ELF-1 (cell line): ENCODE results near the gene WDR90.
A peak's percentile ranks its signal among the peaks of the same experiment; 100 is the strongest.

Source experiments
- DNase-seq: peaks from one replicate; pipeline ENCODE4 v3.0.0-alpha.2; 2016; ENCODE audit warnings: low read depth, low spot score

The WDR90 gene

GRCh38 chr16:626787-627453, 22.2 kb upstream of the WDR90 start:
- DNase-seq: no peak

- no peak for DNase-seq
These were observed 21.5 kb upstream of the WDR90 start for GRCh38 chr16:627454-628239.

DNA sequence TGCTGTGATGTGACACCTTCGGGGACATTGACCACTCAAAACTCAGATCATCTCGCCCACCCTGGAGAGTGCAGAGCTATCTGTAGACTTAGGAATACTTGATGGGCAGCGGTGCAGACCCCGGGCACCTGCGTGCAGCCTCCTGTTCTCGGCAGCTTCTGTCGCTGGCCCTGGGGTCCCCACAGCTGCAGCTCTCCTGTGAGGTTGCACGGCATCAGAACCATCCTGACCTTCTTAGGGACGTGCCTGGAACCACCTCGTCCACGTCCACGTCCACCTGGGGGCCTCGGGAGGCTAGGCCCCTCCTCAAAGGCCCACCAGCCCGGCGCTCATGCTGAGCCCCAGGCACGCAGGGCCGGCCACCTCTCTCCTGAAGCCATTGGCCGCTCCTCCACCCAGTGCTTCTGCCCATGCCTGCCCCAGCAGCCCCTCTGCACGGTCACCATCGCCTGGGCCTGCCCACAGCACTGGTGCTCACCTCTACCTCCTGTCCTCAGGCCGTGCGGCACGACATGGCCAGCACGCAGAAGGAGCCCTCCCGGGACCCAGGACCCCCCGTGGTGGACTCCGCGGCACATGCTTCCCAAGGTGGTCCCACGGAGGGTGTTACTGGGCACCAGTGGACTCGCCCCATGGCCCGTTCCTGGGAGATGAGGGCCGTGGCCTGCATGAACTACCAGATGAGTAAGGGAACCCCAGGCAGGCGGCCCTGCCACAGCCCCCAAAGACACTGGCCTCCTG, 20.7 kb upstream of the WDR90 start:
- no peak for DNase-seq

- DNase-seq: peak; percentile 89
These were observed 19.9 kb upstream of the WDR90 start for GRCh38 chr16:629185-629832.

GRCh38 chr16:629833-630248, 19.3 kb upstream of the WDR90 start:
- no peak for DNase-seq

GRCh38 chr16:630249-630814, 18.8 kb upstream of the WDR90 start:
- DNase-seq: no peak

- peak; percentile 70 for DNase-seq
These were observed 18.3 kb upstream of the WDR90 start, which contains the start of gene WFIKKN1 for GRCh38 chr16:630815-631405. WFIKKN1 (plus strand) TSS chr16:630985; CDS start chr16:631254, 269 bp downstream.

GRCh38 chr16:631808-632358, 17.3 kb upstream of the WDR90 start:
- no peak for DNase-seq

GRCh38 chr16:632486-633335, 16.5 kb upstream of the WDR90 start:
- DNase-seq: no peak

DNA sequence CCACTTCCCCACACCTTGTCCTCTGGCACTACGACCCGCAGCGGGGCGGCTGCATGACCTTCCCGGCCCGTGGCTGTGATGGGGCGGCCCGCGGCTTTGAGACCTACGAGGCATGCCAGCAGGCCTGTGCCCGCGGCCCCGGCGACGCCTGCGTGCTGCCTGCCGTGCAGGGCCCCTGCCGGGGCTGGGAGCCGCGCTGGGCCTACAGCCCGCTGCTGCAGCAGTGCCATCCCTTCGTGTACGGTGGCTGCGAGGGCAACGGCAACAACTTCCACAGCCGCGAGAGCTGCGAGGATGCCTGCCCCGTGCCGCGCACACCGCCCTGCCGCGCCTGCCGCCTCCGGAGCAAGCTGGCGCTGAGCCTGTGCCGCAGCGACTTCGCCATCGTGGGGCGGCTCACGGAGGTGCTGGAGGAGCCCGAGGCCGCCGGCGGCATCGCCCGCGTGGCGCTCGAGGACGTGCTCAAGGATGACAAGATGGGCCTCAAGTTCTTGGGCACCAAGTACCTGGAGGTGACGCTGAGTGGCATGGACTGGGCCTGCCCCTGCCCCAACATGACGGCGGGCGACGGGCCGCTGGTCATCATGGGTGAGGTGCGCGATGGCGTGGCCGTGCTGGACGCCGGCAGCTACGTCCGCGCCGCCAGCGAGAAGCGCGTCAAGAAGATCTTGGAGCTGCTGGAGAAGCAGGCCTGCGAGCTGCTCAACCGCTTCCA, 15.7 kb upstream of the WDR90 start:
- no peak for DNase-seq

- no peak for DNase-seq
These were observed 15.0 kb upstream of the WDR90 start for GRCh38 chr16:634051-634670.

DNA sequence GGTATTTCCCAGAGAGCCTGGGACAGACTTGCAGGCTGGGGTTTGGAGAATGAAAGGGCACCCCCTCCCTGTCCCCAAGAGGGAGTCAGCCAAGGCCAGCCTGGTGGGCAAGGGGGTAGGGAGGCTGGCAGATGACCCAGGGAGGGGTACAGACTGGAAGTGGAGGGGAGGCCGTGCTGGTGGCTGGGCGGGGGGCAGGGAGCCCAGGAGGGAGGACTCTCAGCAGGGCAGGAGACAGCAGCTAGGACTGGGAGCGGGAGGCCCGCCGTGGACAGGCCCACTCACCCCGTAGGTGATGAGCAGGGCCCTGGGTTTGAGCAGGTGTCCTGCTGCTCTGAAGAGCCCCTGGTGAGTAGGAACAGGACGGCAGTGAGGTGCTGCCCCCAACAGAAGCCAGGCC, 14.2 kb upstream of the WDR90 start:
- DNase-seq: no peak

GRCh38 chr16:635573-636205, 13.5 kb upstream of the WDR90 start:
- DNase-seq: no peak

DNA sequence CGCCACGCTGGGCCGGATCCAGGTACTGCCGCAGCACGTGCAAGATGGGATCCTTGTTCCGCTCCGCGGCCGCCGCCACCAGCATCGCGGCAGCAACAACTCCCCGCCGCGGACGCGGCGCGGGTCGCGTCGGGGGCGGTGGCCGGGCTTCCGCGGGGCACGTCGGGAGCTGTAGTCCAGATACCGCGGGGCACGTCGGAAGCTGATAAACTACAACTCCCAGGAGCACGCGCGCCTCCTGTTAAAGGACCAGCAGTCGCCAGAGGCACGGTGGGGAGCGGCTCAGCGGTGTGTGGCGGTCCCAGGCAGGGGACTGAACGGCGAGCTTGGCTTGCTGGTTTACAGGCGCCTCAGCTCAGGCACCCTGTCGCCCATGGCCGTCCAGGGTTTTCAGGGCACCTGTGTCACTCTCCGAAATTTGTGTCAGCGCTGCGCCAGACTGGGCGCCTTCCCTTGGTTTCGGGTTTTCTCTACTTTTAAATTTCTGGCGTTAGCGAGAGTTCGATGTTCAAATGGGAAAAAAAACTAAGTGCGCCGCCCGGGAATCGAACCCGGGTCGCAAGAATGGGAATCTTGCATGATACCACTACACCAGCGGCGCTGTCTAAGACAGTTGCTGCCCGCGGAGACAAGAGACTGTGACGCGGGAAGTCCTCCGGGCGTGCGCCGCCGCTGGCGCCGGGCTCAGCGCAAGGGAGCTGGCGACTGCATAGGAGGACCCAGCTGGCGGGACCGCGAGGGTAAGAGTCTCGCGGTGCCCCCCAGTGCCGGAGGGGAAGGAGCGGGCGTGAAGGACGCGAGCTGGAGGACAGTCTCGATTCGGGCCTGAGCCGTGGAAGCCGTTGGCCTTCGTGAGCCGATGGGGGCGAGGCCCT, 12.7 kb upstream of the WDR90 start, which contains the start of gene METTL26:
Gene METTL26, minus strand, starts transcription at position 100 of the 875 bp plus-strand sequence. Its CDS starts 15 bp downstream, at position 85.
- peak; percentile 97 for DNase-seq

GRCh38 chr16:637081-638018, 11.8 kb upstream of the WDR90 start:
- DNase-seq: no peak

GRCh38 chr16:638034-638543, 11.1 kb upstream of the WDR90 start:
- DNase-seq: no peak
